Cardiac septum (tissue), 1 donor: ENCODE data around the gene LAMA4. TPM values are rescaled to one million over a fixed set of nuclear protein-coding genes. Genes with fewer than 3 reads are reported as not detected.
A peak's percentile ranks its signal among the peaks of the same experiment; 100 is the strongest.
"Not testable (repeated sequence)": the region's sequence is repeated elsewhere in the genome, so short reads cannot be mapped to it uniquely, and the experiment has no call there.

Experiments
- DNase-seq: peaks from one replicate; pipeline ENCODE4 v3.0.0-alpha.2; 2020; ENCODE audit warnings: low spot score
- intact Hi-C: fragments of 100-400 bp; cut with DNase I; formaldehyde crosslinking; loops from one replicate; pipeline ENCODE4 v1.14.0; 2022
- total RNA-seq: library from RNA; stranded (reverse); fragmentation: NEBNext Ultra II Directional; extraction: Animal tissue kit (Norgen Biotek cat#: 25700); gene quantifications from one replicate; pipeline ENCODE4 v1.2.1, GENCODE V29; 2021
- donor health status: DM: no; HTN: no; CAD: no.

Gene LAMA4
- total RNA-seq, 1 donor from 2014 or later, result 93.9 TPM

DNA sequence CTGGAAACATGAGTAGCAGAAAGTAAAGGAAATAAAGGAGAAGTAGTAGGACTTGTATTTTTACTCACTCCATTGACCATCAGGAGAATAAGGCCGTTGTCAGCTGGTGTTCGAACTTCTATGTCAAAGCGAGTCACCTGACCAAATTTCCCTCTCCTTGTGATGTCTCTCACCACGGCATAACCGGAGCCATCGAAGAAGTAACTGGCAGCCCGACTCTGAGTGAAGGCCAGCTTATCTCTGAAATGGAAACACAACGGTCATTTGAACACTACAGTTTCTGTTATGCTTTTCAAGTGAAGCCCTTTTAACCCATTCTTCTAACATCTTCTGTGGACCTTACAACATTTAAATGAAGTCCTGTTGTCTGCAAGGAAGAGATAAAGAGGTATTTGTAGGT, 115.3 kb downstream of the LAMA4 start:
- intact Hi-C loops, result no loop called here
- DNase-seq, result no peak

DNA sequence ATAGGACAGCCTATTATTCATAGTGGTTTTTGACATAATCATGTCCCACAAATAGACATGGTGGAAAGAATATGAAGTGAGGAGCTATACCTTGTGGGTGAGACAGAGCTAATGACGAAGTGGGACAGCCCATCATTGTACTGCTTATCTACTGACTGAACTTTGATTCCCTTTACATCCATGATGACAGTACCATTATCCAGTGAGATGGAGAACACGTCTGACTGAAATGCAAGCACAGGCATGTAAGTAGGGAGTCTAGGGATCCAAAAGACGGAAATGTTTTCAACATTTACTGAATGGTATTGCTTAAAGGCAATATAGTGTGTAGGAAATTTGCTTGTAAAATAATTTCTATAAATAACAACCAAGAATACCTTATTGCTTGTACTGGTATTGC, 123.5 kb downstream of the LAMA4 start:
- intact Hi-C loops, result no loop called here
- no peak for DNase-seq

DNA sequence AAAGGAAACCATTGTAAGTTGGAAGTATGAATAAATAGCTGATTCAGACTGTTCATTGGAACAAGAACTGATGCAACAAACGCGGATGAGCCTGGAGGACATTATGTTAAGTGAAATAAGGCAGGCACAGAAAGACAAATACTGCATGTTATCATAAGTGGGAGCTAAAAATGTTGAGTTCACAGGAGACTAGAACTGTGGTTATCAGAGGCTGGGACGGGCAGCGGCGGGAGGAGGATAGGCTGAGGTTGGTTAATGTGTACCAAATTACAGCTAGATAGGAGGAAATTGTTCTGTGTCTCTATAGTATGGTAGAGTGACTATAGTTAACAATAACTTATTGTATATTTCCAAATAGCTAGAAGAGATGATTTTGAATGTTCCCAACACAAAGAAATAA, 126.2 kb downstream of the LAMA4 start:
- DNase-seq, result no peak
- intact Hi-C loops, result no loop called here

DNA sequence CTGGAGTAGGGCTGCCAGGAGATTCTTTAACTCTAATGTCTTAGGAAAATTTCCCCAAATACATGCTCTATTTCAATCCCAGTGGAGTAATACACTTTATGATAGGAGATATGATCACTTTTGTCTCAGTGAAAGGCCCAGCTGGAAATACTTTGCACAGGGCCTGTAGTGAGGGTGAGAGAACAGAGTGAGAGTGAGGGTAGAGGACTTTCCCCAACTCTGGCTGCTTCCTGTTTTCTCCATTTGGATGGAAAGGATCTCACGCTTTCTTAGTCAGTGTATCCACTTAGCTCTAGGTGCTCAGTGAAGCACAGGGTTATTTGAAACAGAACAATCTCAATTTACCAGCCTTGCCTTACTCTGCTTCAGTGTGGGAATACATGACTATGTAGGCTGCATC, 130.4 kb downstream of the LAMA4 start:
- intact Hi-C loops, result no loop called here
- DNase-seq, result no peak

GRCh38 chr6:112122756-112123155, 131.6 kb downstream of the LAMA4 start:
- intact Hi-C loops, result no loop called here
- no peak for DNase-seq

DNA sequence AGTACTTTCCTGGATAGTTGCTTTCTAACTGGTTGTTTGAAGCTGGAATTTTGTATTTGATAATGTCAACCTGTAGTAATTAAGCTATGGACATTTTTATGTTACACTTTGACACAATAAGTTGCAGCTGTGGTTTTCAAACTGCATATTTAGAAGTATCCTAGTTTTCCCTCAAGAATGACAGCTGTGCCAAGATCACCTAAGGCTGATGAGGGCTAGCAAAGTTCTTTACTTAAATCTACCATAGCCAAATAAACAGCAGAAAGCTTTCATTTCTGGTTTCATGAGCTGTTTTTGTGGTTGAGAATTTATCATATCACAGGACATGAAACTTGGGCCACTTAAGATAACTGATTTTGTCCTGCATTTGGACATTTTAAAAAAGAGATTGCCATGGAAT, 136.3 kb downstream of the LAMA4 start:
- DNase-seq, result no peak
- intact Hi-C loops, result no loop called here

GRCh38 chr6:112117554-112117953, 136.8 kb downstream of the LAMA4 start:
- intact Hi-C loops, result no loop called here
- DNase-seq, result no peak

- DNase-seq, result no peak
- intact Hi-C loops, result no loop called here
Measured at GRCh38 chr6:112116221-112116620, 138.1 kb downstream of the LAMA4 start.

DNA sequence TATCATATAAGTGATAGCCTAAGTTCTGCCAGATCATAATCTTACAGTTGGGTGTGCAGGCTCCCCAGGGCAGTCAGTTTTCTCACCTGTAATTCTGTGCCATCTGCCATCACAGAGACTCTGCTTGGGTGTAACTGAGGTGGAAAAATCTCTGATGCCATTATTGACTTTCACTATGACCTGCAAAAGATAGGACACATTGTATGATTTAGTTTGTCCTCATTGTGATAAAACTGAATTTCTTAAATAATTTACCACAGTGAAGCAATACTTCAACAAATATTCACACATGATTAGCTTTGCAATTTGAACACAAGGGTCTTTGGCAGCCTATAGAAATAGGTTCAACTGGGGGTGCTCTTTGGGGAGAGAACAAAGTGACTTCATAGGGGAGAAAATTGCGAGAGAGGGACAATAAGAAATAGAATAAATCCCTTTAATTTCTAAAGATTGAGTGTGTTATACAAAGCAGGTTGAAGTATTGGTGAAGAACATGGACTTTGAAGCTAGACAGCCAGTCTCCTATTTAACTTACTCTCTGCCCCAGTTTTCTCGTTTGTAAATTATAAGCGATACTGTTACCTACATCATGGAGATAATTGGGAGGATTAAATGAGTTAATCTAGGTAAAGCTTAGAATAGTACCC, 139.7 kb downstream of the LAMA4 start:
- DNase-seq, result no peak
- intact Hi-C loops, result no loop called here

- DNase-seq, result no peak
- intact Hi-C loops, result no loop called here
Measured at GRCh38 chr6:112113918-112114317, 140.4 kb downstream of the LAMA4 start.

DNA sequence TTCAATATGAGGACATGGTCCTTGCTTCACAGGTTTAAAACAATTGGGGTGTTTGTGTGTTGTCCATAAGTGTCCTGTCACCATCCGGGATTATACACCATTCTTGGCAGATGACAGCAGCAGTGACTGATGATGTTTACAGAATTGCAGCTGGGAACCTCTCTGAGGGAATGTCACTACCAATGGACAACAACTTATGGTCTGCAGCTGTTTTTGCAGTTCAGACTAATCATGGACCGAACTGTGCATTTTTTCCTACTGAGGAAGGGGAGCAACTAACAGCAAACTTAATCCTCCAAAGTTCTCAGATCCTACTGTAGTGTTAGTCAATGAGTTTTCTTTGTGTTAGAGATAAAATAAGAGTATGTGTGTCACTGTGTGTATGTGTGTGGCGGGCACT, 140.9 kb downstream of the LAMA4 start:
- intact Hi-C loops, result no loop called here
- DNase-seq, result no peak

- DNase-seq, result no peak
- intact Hi-C loops, result no loop called here
Measured at GRCh38 chr6:112109262-112109661, 145.1 kb downstream of the LAMA4 start.

GRCh38 chr6:112106562-112106961, 147.8 kb downstream of the LAMA4 start:
- DNase-seq, result no peak
- intact Hi-C loops, result no loop called here

- intact Hi-C loops, DNase-seq: not testable (repeated sequence)
Measured at GRCh38 chr6:112106026-112106425, 148.3 kb downstream of the LAMA4 start.

DNA sequence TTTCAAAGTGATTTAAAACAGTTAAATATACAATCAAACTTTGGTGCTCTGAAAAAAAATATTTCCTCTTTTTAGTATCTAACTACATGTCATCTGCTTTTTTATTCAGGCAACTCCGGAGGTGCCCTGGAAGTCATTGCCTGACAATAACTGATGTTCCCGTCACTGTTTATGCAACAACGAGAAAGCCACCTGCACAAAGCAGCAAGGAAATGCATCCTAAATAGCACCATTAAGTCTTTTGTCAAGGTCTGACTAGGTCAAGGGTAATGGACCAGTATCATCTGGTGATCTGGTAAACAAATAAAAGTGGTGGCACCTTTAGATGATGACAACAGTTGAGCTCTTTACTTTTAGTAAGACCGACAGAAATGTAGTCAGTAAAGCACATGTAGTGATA, 153.8 kb downstream of the LAMA4 start:
- intact Hi-C loops, result no loop called here

DNA sequence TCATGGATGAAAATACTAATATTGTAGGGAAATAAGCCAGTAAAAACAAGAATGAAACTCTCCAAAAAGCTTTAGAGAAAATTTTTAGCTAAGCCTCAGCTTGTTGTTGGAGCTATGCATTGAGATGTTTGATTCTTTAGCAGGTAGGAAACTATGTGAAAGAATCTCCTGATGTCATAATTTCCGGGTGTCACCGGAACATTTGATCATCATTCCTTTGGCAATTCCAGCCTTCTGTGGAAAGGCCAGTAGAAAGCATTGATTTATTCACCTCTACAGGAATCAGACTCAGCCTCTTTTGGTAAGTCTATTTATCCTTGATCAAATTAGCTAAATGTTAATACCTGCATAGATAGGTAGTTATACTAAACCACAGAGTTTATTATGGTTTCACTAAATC, 157.5 kb downstream of the LAMA4 start:
- intact Hi-C loops, result no loop called here
- DNase-seq, result no peak

More for the DNA sequence above, 153.8 kb downstream of the LAMA4 start:
- DNase-seq, result no peak

- intact Hi-C loops, result loop anchor here (10.0 kb wide), 1 partner anchor 197 kb away; no protein-coding TSS in a partner anchor
- DNase-seq, result no peak
Measured at GRCh38 chr6:112087916-112088315, 166.5 kb downstream of the LAMA4 start.

- DNase-seq, result peak; percentile 97
- intact Hi-C loops, result loop anchor here (10.0 kb wide), 1 partner anchor 197 kb away; no protein-coding TSS in a partner anchor
Measured at GRCh38 chr6:112087136-112087911, 167.0 kb downstream of the LAMA4 start, which contains the start of the genes FAM229B and TUBE1. TSS of gene FAM229B (plus strand) at chr6:112087591. CDS start at chr6:112099284, 11,693 bp downstream. TSS of gene TUBE1 (minus strand) at chr6:112087482. CDS start at chr6:112087434, 48 bp downstream.

GRCh38 chr6:112086744-112087135, 167.6 kb downstream of the LAMA4 start:
- no peak for DNase-seq
- intact Hi-C loops, result loop anchor here (10.0 kb wide), 1 partner anchor 198 kb away; no protein-coding TSS in a partner anchor

DNA sequence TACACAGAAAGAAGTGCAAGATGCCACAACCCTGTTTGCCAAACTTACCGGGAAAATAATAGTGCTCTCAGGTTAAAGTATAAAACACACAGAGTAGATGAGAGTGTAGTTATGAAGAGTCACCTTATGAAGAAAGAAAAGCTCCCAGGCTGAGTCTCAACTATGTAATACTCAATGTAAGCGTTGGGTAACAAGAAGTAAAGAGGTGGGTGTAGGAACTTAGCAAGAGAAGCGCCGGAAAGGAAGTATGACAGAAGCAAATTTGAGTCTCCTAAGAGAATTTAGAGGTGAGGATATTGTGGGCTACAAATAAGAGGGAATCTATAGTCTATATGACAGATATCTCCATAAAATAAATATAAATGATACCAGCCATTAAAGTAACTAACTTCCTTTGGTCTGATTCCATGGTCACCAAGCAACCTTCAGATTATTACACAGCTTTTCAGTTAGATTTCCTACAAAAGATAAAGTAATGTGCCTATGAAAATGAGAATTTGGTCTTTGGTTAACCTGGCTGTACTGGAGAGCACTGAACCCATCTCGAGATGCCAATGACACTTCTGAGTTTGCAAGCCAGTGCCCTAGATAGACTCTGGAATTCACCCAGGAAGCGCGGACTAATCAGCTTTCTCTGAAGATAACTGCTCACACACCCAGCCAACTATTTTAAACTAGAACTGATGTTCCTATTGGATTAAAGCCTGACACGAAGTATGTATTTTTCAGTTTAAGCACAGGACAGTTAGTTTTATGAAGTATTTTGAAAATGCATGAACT, 168.9 kb downstream of the LAMA4 start:
- DNase-seq, result no peak
- intact Hi-C loops, result loop anchor here (10.0 kb wide), 1 partner anchor 199 kb away; no protein-coding TSS in a partner anchor
